Measurements from ENCODE around the gene BNIP3. TPM values are rescaled to one million over a fixed set of nuclear protein-coding genes. Genes with fewer than 3 reads are reported as not detected.
A peak's percentile ranks its signal among the peaks of the same experiment; 100 is the strongest.

Gene BNIP3
- total and polyA plus RNA-seq, 2 of the 13 experiments (the other 11 are each of a cell fraction or from before 2014, with no cell fraction given) = 73.7 to 223 TPM

- CTCF ChIA-PET (ENCODE audit: low intra/inter-chr PET ratio, low total read pairs) = no interaction called here
- Histone ChIP-seq H3K9me3 (ENCODE audit: low read length) (no peaks in the 10 kb centered on the region), H3K27ac (ENCODE audit: extremely low read length, insufficient read depth, low read length) (no peak overlapping the region), H3K4me2 (ENCODE audit: low read depth, low read length) (no peak overlapping the region), H2AFZ (ENCODE audit: low read length) (no peak overlapping the region), H3K36me3 (replicated peaks in 1 of 2; ENCODE audit: control insufficient read depth in 1 of 2, insufficient read depth in 2 of 2, low read length in 2 of 2) (peaks cover 16 to 44% of the 10 kb centered on the region in 2 experiments), H3K27me3 (ENCODE audit: control insufficient read depth in 1 of 2, insufficient read depth in 2 of 2, low read length in 2 of 2) (no peaks in the 10 kb centered on the region), H3K4me1 (ENCODE audit: insufficient read depth, low read length) (peaks cover 15% of the 10 kb centered on the region), H3K9ac (ENCODE audit: insufficient read depth, low read depth, low read length) (no peak overlapping the region), H4K20me1 (ENCODE audit: insufficient read depth, low read length) (peaks cover 49% of the 10 kb centered on the region; the same call in 1 of the 2 replicates), H3K79me2 (ENCODE audit: insufficient read depth, low read length) (peaks cover 69% of the 10 kb centered on the region), H3K4me3 (replicated peaks in 1 of 3; ENCODE audit: insufficient read depth in 1 of 3, low read depth in 2 of 3, low read length in 3 of 3) (no peak overlapping the region)
- FAIRE-seq = no peak
- POLR2A ChIA-PET = no interaction called here
- intact Hi-C loops (cut with micrococcal nuclease; ENCODE audit: unreplicated experiment) = no loop called here
- in situ Hi-C loops (cut with HindIII; ENCODE audit: extremely low pct_ligation_motif_present, low pct_unique_long_range_greater_than_20kb) = no loop called here
- no TSS peak for BruUV-seq (replicated peaks)
- ATAC-seq = no peak
- whole genome bisulfite sequencing (ENCODE audit: low lambda C conversion rate) = 90% methylated on average over 2 of the region's 2 CpGs
- TF ChIP-seq CREB1 (IDR thresholded peaks at IDR 0.05) (peak; percentile 47), CREB1 (CRISPR knock-in tag; IDR thresholded peaks at IDR 0.05) (no peak), ZNF552 (CRISPR knock-in tag; IDR thresholded peaks at IDR 0.05; ENCODE audit: borderline replicate concordance) (no peak), ZBTB46 (CRISPR knock-in tag; IDR thresholded peaks at IDR 0.05; ENCODE audit: borderline replicate concordance) (no peak), ATF7 (IDR thresholded peaks at IDR 0.05) (peak; percentile 94), ATF7 (CRISPR knock-in tag; IDR thresholded peaks at IDR 0.05) (no peak)
- DNase-seq (ENCODE audit: low spot score) = no peak
Observed at GRCh38 chr10:131933696-131934086, 48.0 kb downstream of the BNIP3 start.

- H3K36me3 ChIP-seq (replicated peaks in 1 of 2; ENCODE audit: control insufficient read depth in 1 of 2, insufficient read depth in 2 of 2, low read length in 2 of 2) = peaks cover 13 to 39% of the 10 kb centered on the region in 2 experiments; a peak in 4 of 5 replicates
- peaks cover 75% of the 10 kb centered on the region for H3K79me2 ChIP-seq (ENCODE audit: insufficient read depth, low read length)
- H4K20me1 ChIP-seq (ENCODE audit: insufficient read depth, low read length) = peaks cover 54% of the 10 kb centered on the region; the same call in 1 of the 2 replicates
- H3K4me3 ChIP-seq (replicated peaks in 1 of 3; ENCODE audit: insufficient read depth in 1 of 3, low read depth in 2 of 3, low read length in 3 of 3) = no peak overlapping the region
- H2AFZ ChIP-seq (ENCODE audit: low read length) = no peak overlapping the region
- TF ChIP-seq HDAC2 (CRISPR knock-in tag; IDR thresholded peaks at IDR 0.05) = no peak
- peak; percentile 39 for TF ChIP-seq RBM22 (optimal IDR thresholded peaks at IDR 0.05; ENCODE audit: low read length)
- 95% methylated on average over 18 of the region's 18 CpGs for WGBS (ENCODE audit: low lambda C conversion rate)
- H3K27ac ChIP-seq (ENCODE audit: extremely low read length, insufficient read depth, low read length) = no peak overlapping the region
- ATAC-seq = no peak
- ChIA-PET CTCF (ENCODE audit: low intra/inter-chr PET ratio, low total read pairs) (no interaction called here), POLR2A (no interaction called here)
- FAIRE-seq = no peak
- in situ Hi-C loops (cut with HindIII; ENCODE audit: extremely low pct_ligation_motif_present, low pct_unique_long_range_greater_than_20kb) = no loop called here
- no peak for DNase-seq (ENCODE audit: low spot score)
- H3K4me1 ChIP-seq (ENCODE audit: insufficient read depth, low read length) = peaks cover 15% of the 10 kb centered on the region
- no peaks in the 10 kb centered on the region for H3K9me3 ChIP-seq (ENCODE audit: low read length)
- H3K4me2 ChIP-seq (ENCODE audit: low read depth, low read length) = no peak overlapping the region
- intact Hi-C loops (cut with micrococcal nuclease; ENCODE audit: unreplicated experiment) = no loop called here
- H3K9ac ChIP-seq (ENCODE audit: insufficient read depth, low read depth, low read length) = no peak overlapping the region
- no TSS peak for BruUV-seq (replicated peaks)
- no peaks in the 10 kb centered on the region for H3K27me3 ChIP-seq (ENCODE audit: control insufficient read depth in 1 of 2, insufficient read depth in 2 of 2, low read length in 2 of 2)
Observed at GRCh38 chr10:131933016-131933695, 48.6 kb downstream of the BNIP3 start.

Data from HepG2 (cell line).